NCI-H1092 (cell line): ENCODE results near the gene EPHB2.
A peak's percentile ranks its signal among the peaks of the same experiment; 100 is the strongest.
"Not testable (repeated sequence)": the region's sequence is repeated elsewhere in the genome, so short reads cannot be mapped to it uniquely, and the experiment has no call there.

Experiments
- DNase-seq: peaks from one replicate; lab custom pipeline; 2025; lab: John Stamatoyannopoulos, UW

The EPHB2 gene

GRCh38 chr1:22710701-22711049, at the start of gene EPHB2:
Gene EPHB2, plus strand, starts transcription at chr1:22710839. Its CDS starts 144 bp downstream, at chr1:22710983.
- DNase-seq, result peak; percentile 54

DNA sequence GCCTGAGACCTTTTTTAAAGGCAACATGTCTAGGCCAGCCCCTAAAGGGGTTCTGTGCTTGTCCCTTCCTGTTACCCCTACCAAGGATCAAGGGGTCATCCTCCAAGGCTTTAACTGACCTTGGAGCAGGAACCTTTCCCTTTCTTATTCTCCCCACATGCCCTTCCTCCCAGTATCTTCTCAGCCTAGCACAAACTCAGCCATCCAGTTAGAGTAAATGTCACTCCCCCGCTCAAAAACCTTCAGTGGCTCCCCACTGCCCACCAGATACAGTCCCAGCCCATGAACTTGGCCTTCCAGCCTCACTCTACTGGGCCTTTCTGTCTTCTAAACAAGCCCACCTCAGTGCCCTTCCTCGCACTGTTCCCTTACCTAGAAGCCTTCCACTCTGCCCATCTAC, 48.8 kb upstream of the EPHB2 start:
- DNase-seq, result no peak

DNA sequence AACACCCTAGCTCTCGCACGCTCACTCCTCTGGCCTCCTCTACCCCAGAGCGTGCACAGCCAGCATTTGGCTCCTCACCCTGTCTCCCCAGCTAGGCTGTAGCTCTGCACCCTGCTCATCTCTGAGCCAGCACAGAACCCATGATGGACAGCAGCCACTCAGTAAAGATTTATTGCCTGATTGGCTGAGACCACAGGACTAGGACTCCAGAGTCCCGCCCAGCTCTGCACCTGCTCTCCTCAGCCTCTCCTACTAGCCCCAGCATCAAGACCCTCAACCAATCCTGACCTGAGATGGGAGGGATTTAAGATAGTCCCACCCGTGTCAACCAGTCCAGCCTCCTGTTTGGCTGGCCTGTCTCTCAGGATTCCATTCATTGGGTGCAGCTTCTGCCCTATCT, 48.3 kb upstream of the EPHB2 start:
- DNase-seq, result peak; percentile 21

GRCh38 chr1:22662986-22663408, 47.6 kb upstream of the EPHB2 start:
- no peak for DNase-seq

GRCh38 chr1:22665752-22666151, 44.9 kb upstream of the EPHB2 start:
- DNase-seq, result peak; percentile 35

GRCh38 chr1:22666412-22666811, 44.2 kb upstream of the EPHB2 start:
- DNase-seq, result no peak

- DNase-seq, result not testable (repeated sequence)
Observed at GRCh38 chr1:22668840-22669239, 41.8 kb upstream of the EPHB2 start.

GRCh38 chr1:22670352-22670975, 40.2 kb upstream of the EPHB2 start:
- no peak for DNase-seq

GRCh38 chr1:22671999-22672398, 38.6 kb upstream of the EPHB2 start:
- no peak for DNase-seq

GRCh38 chr1:22673486-22674409, 36.9 kb upstream of the EPHB2 start:
- DNase-seq, result peak; percentile 38

GRCh38 chr1:22674410-22674749, 36.3 kb upstream of the EPHB2 start:
- no peak for DNase-seq

GRCh38 chr1:22676151-22676550, 34.5 kb upstream of the EPHB2 start:
- DNase-seq, result not testable (repeated sequence)

GRCh38 chr1:22676916-22677583, 33.6 kb upstream of the EPHB2 start:
- no peak for DNase-seq

GRCh38 chr1:22677931-22678896, 32.4 kb upstream of the EPHB2 start:
- DNase-seq, result no peak

- peak; percentile 17 for DNase-seq
Observed at GRCh38 chr1:22680726-22681125, 29.9 kb upstream of the EPHB2 start.

GRCh38 chr1:22681556-22682276, 28.9 kb upstream of the EPHB2 start:
- no peak for DNase-seq

- no peak for DNase-seq
Observed at GRCh38 chr1:22683547-22683946, 27.1 kb upstream of the EPHB2 start.

GRCh38 chr1:22685591-22686059, 25.0 kb upstream of the EPHB2 start:
- DNase-seq, result no peak

- DNase-seq, result no peak
Observed at GRCh38 chr1:22687191-22687590, 23.4 kb upstream of the EPHB2 start.

- DNase-seq, result no peak
Observed at GRCh38 chr1:22688466-22688865, 22.2 kb upstream of the EPHB2 start.

- peak; percentile 68 for DNase-seq
Observed at GRCh38 chr1:22689505-22689904, 21.1 kb upstream of the EPHB2 start.
